Prostate gland (tissue), 2 donors: Measurements from ENCODE around the gene SPATA21.

Source experiments
- CTCF ChIP-seq, 4 experiments: fragments of 200-600 bp in 2 of 4; fragments of 450-650 bp in 2 of 4; sonication (generic) in 2 of 4; IDR thresholded peaks; 1 replicate in 3 of 4; 2 replicates in 1 of 4; pipeline ENCODE4 v1.5.1; 2016 to 2019; ENCODE audit warnings: antibody characterized with exemption in 4 of 4, mild to moderate bottlenecking in 2 of 4, moderate library complexity in 2 of 4
- POLR2A ChIP-seq: fragments of 450-650 bp; IDR thresholded peaks from one replicate; pipeline ENCODE4 v1.6.1; 2016; ENCODE audit warnings: antibody characterized with exemption, mild to moderate bottlenecking
- POLR2AphosphoS5 ChIP-seq: sonication (generic); formaldehyde crosslinking; IDR thresholded peaks from one replicate; pipeline ENCODE4 v1.6.1; 2017; ENCODE audit warnings: antibody characterized with exemption

- TF ChIP-seq POLR2AphosphoS5 (no peak), POLR2A (no peak), CTCF (IDR thresholded peaks at IDR 0.05) (no peak)
Observed at GRCh38 chr1:16385659-16386453, 51.4 kb downstream of the SPATA21 start.
